Stimulated activated effector memory CD8-positive, alpha-beta T cell treated with anti-CD3 and anti-CD28 coated beads, Interleukin-12 subunit alpha, Interleukin-12 subunit beta, amount 100 ng/mL, for 72 hours (primary cell): ENCODE data around the gene PTPRR.

Source experiments
- ATAC-seq: fragments of 150-1000 bp; cut with Tn5 transposase; 2 replicates; pipeline ENCODE4 v1.10.0; 2021
- DNase-seq, 2 donors: peaks; one replicate each; pipeline ENCODE4 v3.0.0; 2021 to 2022; ENCODE audit warnings: low spot score in 2 of 2
- H3K27ac Mint-ChIP-seq: one replicate; pipeline ENCODE4 v1.8.0; 2022; ENCODE audit warnings: mild to moderate bottlenecking, mixed read lengths
- H3K36me3 Mint-ChIP-seq: one replicate; pipeline ENCODE4 v1.8.0; 2022; ENCODE audit warnings: mild to moderate bottlenecking, mixed read lengths
- H3K4me1 Mint-ChIP-seq: one replicate; pipeline ENCODE4 v1.8.0; 2022; ENCODE audit warnings: mixed read lengths
- H3K4me3 Mint-ChIP-seq: one replicate; pipeline ENCODE4 v1.8.0; 2022; ENCODE audit warnings: mild to moderate bottlenecking, mixed read lengths
- H3K9me3 Mint-ChIP-seq: one replicate; pipeline ENCODE4 v1.8.0; 2022; ENCODE audit warnings: mixed read lengths

Gene PTPRR

DNA sequence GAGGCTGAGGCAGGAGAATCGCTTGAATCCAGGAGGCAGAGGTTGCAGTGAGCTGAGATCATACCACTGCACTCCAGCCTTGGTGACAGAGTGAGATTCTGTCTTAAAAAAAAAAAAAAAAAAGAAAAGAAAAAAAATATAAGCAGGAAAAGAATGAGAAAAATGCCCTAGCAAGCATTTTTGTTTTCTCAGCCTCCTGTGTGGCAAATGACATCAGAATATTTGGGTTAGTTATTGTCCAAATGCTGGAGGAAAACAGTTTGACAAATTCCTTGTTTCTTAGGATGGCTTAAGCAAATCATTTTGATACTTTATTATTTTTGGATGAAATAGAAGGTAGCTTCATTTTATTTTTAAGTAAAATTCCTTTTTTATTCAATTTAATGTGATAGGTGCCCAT, 7.5 kb upstream of the PTPRR start:
- DNase-seq (no peak), ATAC-seq (no peak)
- Mint-ChIP-seq H3K27ac (no peak overlapping the region), H3K36me3 (no peaks in the 10 kb centered on the region), H3K4me3 (no peak overlapping the region), H3K9me3 (no peaks in the 10 kb centered on the region), H3K4me1 (no peaks in the 10 kb centered on the region)

- Mint-ChIP-seq H3K4me1 (no peaks in the 10 kb centered on the region), H3K4me3 (no peak overlapping the region), H3K27ac (no peak overlapping the region), H3K36me3 (no peaks in the 10 kb centered on the region), H3K9me3 (no peaks in the 10 kb centered on the region)
- no peak for ATAC-seq
- DNase-seq, result no peak
These were observed 6.8 kb upstream of the PTPRR start for GRCh38 chr12:70927356-70927755.

- no peaks in the 10 kb centered on the region for H3K9me3 Mint-ChIP-seq
- DNase-seq, result no peak
- no peak overlapping the region for H3K27ac Mint-ChIP-seq
- H3K36me3 Mint-ChIP-seq, result no peaks in the 10 kb centered on the region
- no peaks in the 10 kb centered on the region for H3K4me1 Mint-ChIP-seq
- ATAC-seq, result no peak
- H3K4me3 Mint-ChIP-seq, result no peak overlapping the region
These were observed 5.0 kb upstream of the PTPRR start for GRCh38 chr12:70925539-70925938.

DNA sequence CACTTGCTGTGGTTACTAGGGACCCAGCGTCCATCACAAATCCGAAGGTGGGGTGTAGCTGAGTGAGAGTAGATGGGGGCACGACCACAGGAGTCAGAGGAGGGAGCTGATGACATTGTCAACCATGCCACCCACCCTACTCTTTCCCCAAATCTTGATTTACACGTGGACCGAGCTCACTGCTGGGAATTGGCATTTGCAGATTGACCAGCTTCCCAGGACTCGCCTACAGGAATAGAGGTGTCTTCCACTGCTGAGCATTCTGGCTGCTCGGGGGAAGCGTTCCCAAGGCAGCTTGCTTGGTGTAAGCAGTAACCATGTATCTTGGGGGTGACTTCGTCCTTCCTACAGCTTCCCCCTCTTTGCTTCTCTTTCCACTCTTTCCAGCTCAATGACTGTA, 353 bp upstream of the PTPRR start:
- DNase-seq (no peak), ATAC-seq (no peak)
- no peaks in the 10 kb centered on the region for H3K9me3 Mint-ChIP-seq
- H3K36me3 Mint-ChIP-seq, result no peaks in the 10 kb centered on the region
- H3K4me1 Mint-ChIP-seq, result no peaks in the 10 kb centered on the region
- H3K4me3 Mint-ChIP-seq, result no peak overlapping the region
- H3K27ac Mint-ChIP-seq, result no peak overlapping the region

DNA sequence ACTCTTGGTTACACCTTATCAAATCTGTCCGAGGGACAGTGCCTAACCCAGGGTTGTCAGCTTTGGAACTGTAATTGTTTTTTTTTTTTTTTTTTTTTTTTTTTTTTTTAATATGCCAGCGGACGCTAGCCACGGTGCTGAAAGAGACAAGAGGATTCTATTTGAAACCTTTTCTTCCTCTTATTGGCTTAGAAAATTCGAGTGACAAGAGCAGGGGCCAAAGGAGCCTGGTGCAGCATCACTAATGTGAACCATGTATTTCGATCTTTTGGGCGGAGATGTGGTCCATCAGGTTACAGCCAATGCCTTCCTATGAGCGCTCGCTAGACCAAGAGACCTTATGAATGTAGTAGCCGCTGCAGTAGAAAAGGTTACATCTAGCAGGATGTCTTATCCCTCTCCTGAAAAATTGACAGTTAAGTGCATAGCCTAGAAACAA, 922 bp downstream of the PTPRR start:
- H3K27ac Mint-ChIP-seq, result no peak overlapping the region
- H3K9me3 Mint-ChIP-seq, result peaks cover 5% of the 10 kb centered on the region
- no peaks in the 10 kb centered on the region for H3K4me1 Mint-ChIP-seq
- no peak overlapping the region for H3K4me3 Mint-ChIP-seq
- DNase-seq, result no peak
- ATAC-seq, result no peak
- no peaks in the 10 kb centered on the region for H3K36me3 Mint-ChIP-seq

DNA sequence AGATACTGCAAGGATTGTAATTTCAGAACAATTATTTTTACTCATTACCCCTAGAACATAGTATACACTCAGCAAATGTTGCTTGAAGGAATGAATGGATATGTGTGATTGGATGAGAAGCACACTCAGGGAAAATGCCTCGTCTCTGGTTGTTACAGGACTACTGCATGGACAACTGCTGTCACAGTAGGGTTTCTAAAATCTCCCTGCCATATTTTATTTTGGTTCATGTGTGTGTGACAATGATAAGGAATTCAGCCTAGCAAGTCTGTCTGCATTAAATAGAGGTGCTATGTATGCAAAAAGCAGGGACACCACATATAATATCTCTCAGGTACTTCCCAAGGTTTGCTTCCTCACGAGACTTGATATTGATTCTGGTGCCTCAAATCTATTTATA, 1.4 kb downstream of the PTPRR start:
- H3K27ac Mint-ChIP-seq, result no peak overlapping the region
- no peaks in the 10 kb centered on the region for H3K4me1 Mint-ChIP-seq
- H3K36me3 Mint-ChIP-seq, result no peaks in the 10 kb centered on the region
- peaks cover 5% of the 10 kb centered on the region for H3K9me3 Mint-ChIP-seq
- H3K4me3 Mint-ChIP-seq, result no peak overlapping the region
- ATAC-seq (no peak), DNase-seq (no peak)

DNA sequence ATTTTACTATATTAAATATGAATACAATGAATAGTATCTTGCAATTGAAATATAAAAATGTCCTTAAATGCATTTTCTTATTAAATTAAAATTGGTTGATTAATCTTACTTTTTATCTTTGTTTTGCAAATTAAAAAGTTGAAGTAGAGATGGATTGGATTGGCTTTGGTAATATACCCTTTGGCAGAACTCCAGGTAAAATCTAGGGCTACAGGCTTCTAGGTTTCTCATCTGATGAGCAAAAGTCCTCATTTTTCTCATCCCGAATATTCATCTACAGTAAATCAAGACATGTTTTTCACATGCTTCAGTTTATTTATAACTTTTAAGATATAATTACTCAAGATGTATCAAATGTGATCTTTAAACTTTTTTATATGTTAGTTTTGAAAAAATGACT, 2.2 kb downstream of the PTPRR start:
- Mint-ChIP-seq H3K4me3 (no peak overlapping the region), H3K36me3 (no peaks in the 10 kb centered on the region), H3K27ac (no peak overlapping the region), H3K9me3 (peaks cover 5% of the 10 kb centered on the region), H3K4me1 (no peaks in the 10 kb centered on the region)
- DNase-seq (no peak), ATAC-seq (no peak)

DNA sequence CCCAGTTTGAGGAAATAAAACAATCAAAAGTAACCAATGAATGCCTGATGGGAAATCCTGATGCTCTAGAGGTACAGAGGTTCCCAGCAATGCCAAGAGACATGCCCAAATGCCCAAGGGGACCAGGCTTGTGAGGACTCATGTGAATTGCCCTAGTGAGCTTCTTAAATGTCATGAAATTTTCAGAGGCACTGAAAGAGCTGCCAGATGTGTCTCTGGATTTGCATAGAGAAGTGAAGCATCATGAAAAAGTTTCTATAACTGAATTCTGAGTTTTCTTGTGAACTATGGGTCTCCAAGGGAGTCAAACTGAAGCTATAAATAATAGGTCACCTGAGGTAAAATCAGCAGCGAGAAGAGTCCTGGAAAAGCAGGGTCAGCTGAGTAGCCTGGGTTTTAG, 9.9 kb downstream of the PTPRR start:
- no peaks in the 10 kb centered on the region for H3K4me1 Mint-ChIP-seq
- H3K4me3 Mint-ChIP-seq, result no peak overlapping the region
- no peak overlapping the region for H3K27ac Mint-ChIP-seq
- peaks cover 16% of the 10 kb centered on the region for H3K9me3 Mint-ChIP-seq
- DNase-seq (no peak), ATAC-seq (no peak)
- H3K36me3 Mint-ChIP-seq, result no peaks in the 10 kb centered on the region

DNA sequence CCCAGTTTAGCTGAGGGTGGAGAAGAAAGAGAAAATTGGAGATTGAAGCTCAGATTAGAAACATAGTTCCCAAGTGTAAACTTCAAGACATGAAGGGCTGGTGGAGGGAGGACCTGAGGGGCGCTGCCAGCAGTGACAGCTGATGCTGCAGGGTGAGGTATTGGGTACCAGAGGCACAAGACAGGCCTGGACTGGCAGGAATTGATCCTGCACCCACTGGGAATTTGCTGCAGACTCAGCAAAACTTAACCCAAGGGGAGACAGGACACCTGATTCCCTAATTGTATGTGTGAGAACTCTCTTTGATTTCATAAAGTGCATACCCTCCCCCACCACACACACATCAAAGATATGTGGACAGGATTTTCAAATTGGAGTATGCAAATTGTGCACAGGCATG, 11.6 kb downstream of the PTPRR start:
- DNase-seq, result no peak
- Mint-ChIP-seq H3K9me3 (peaks cover 16% of the 10 kb centered on the region), H3K4me1 (no peaks in the 10 kb centered on the region), H3K4me3 (no peak overlapping the region), H3K36me3 (no peaks in the 10 kb centered on the region), H3K27ac (no peak overlapping the region)
- no peak for ATAC-seq

GRCh38 chr12:70907412-70907811, 13.1 kb downstream of the PTPRR start:
- no peak overlapping the region for H3K4me3 Mint-ChIP-seq
- H3K9me3 Mint-ChIP-seq, result peaks cover 19% of the 10 kb centered on the region
- no peak overlapping the region for H3K27ac Mint-ChIP-seq
- H3K36me3 Mint-ChIP-seq, result no peaks in the 10 kb centered on the region
- no peak for ATAC-seq
- H3K4me1 Mint-ChIP-seq, result no peaks in the 10 kb centered on the region
- no peak for DNase-seq

- Mint-ChIP-seq H3K36me3 (no peaks in the 10 kb centered on the region), H3K27ac (no peak overlapping the region), H3K4me3 (no peak overlapping the region), H3K4me1 (no peaks in the 10 kb centered on the region), H3K9me3 (peaks cover 5% of the 10 kb centered on the region)
- DNase-seq (no peak), ATAC-seq (no peak)
These were observed 24.6 kb downstream of the PTPRR start for GRCh38 chr12:70895956-70896355.

DNA sequence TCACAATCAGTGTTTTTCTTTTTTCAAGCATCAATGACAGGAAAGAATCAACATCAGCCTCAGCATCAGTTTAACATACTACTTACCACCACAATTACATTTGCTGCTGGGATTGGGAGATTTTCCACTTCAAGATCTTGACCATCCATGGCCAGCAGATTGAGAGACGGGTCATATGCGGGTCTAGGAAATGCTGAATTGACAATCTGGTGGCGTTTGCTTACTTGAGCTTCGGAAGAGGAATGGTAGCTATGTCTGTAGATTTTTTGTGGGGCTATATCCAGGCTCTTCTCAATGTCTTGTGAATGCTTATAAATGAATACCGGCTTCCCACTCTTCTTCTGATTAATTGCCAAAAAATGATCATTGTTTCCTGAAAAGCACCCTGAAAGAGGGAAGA, 27.9 kb downstream of the PTPRR start:
- no peak overlapping the region for H3K4me3 Mint-ChIP-seq
- no peaks in the 10 kb centered on the region for H3K4me1 Mint-ChIP-seq
- no peaks in the 10 kb centered on the region for H3K36me3 Mint-ChIP-seq
- DNase-seq, result no peak
- ATAC-seq, result no peak
- H3K27ac Mint-ChIP-seq, result no peak overlapping the region
- peaks cover 10% of the 10 kb centered on the region for H3K9me3 Mint-ChIP-seq

DNA sequence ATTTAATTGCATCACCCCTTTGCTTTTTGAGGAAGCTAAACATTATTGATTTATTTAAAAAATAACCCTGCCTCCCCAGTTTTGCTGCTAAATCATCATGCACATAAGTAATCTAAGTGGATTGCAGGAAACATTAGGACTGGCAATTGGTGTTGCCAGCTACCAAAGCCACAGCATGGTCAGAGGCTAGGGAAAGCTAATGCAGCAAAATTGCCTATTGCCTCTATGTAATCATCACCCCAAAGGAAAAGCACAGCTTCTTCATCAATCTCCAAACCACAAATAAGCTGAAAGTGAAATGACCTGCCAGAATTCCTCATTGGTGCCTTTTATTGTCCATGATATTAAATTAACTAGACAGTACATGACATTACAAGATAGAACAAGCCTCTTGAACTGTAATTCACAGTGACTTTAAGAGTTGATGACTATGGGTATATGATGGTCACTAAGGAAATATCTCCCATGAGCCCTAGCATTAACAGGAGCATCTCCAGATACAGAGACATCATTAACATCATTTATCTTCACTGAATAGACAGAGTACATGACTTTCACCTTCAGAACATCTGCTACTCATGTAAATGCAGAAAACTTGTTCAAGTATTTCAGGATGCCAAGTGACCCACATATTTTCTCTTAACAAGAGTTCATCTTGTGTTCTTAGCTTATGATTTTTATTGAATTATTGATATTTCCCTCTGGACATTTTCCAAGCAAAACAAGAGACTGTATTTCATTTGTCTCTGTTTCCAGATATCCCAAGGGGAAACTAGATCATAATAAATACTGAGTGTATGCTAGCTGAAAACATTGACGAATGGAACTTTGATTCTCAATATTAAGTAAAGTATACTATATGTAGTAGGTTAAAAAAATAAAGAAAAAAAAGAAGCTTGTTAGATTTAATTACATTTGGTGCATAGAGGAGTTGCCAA, 29.4 kb downstream of the PTPRR start:
- ATAC-seq (no peak), DNase-seq (no peak)
- H3K4me1 Mint-ChIP-seq, result no peaks in the 10 kb centered on the region

GRCh38 chr12:70885956-70886355, 34.6 kb downstream of the PTPRR start:
- H3K4me3 Mint-ChIP-seq, result no peak overlapping the region
- H3K9me3 Mint-ChIP-seq, result peaks cover 11% of the 10 kb centered on the region
- no peak for DNase-seq
- no peaks in the 10 kb centered on the region for H3K4me1 Mint-ChIP-seq
- ATAC-seq, result no peak
- H3K27ac Mint-ChIP-seq, result no peak overlapping the region
- no peaks in the 10 kb centered on the region for H3K36me3 Mint-ChIP-seq

More for the DNA sequence above, 29.4 kb downstream of the PTPRR start:
- peaks cover 7% of the 10 kb centered on the region for H3K9me3 Mint-ChIP-seq
- no peaks in the 10 kb centered on the region for H3K36me3 Mint-ChIP-seq
- H3K27ac Mint-ChIP-seq, result no peak overlapping the region
- no peak overlapping the region for H3K4me3 Mint-ChIP-seq

GRCh38 chr12:70883855-70884254, 36.7 kb downstream of the PTPRR start:
- no peak for DNase-seq
- Mint-ChIP-seq H3K4me1 (no peaks in the 10 kb centered on the region), H3K9me3 (peaks cover 6% of the 10 kb centered on the region), H3K36me3 (no peaks in the 10 kb centered on the region), H3K4me3 (no peak overlapping the region), H3K27ac (no peak overlapping the region)
- ATAC-seq, result no peak

- Mint-ChIP-seq H3K9me3 (peaks cover 9% of the 10 kb centered on the region), H3K4me1 (no peaks in the 10 kb centered on the region), H3K36me3 (no peaks in the 10 kb centered on the region), H3K4me3 (no peak overlapping the region), H3K27ac (no peak overlapping the region)
- ATAC-seq (no peak), DNase-seq (no peak)
These were observed 39.8 kb downstream of the PTPRR start for GRCh38 chr12:70880744-70881143.
